Duodenal mucosa (tissue), 2 donors: ENCODE data around the gene BICDL2.

Experiments used
- H3K27ac ChIP-seq: one replicate; pipeline ENCODE4 v1.7.0; 2013; ENCODE audit warnings: low read depth, low read length
- H3K27me3 ChIP-seq, 2 donors: one replicate each; pipeline ENCODE4 v1.7.0; 2013; ENCODE audit warnings: low read length in 2 of 2, control low read depth in 1 of 2; ENCODE audit not compliant: insufficient read depth in 2 of 2, control insufficient read depth in 1 of 2
- H3K36me3 ChIP-seq, 2 donors: one replicate each; pipeline ENCODE4 v1.7.0; 2013; ENCODE audit warnings: low read length in 2 of 2, control low read depth in 1 of 2; ENCODE audit not compliant: insufficient read depth in 2 of 2, control insufficient read depth in 1 of 2
- H3K4me1 ChIP-seq, 2 donors: one replicate each; pipeline ENCODE4 v1.7.0; 2013; ENCODE audit warnings: low read length in 2 of 2, control low read depth in 1 of 2; ENCODE audit not compliant: insufficient read depth in 2 of 2, control insufficient read depth in 1 of 2
- H3K4me3 ChIP-seq, 2 donors: one replicate each; pipeline ENCODE4 v1.7.0; 2013; ENCODE audit warnings: low read length in 2 of 2, low read depth in 1 of 2
- H3K9ac ChIP-seq, 2 donors: one replicate each; pipeline ENCODE4 v1.7.0; 2013; ENCODE audit warnings: low read length in 2 of 2, low read depth in 1 of 2
- H3K9me3 ChIP-seq, 2 donors: one replicate each; pipeline ENCODE4 v1.7.0; 2013; ENCODE audit warnings: low read length in 2 of 2, control low read depth in 1 of 2; ENCODE audit not compliant: control insufficient read depth in 1 of 2

The BICDL2 gene

GRCh38 chr16:3010510-3010909, 26.2 kb downstream of the BICDL2 start:
- H3K27me3 ChIP-seq = peaks cover 0 to 5% of the 10 kb centered on the region in 2 donors
- H3K9me3 ChIP-seq = no peaks in the 10 kb centered on the region
- no peaks in the 10 kb centered on the region for H3K36me3 ChIP-seq
- H3K27ac ChIP-seq = no peak overlapping the region
- no peak overlapping the region for H3K9ac ChIP-seq
- peaks cover 33 to 56% of the 10 kb centered on the region in 2 donors for H3K4me1 ChIP-seq
- no peak overlapping the region for H3K4me3 ChIP-seq

GRCh38 chr16:3009568-3010390, 27.0 kb downstream of the BICDL2 start:
- no peak overlapping the region for H3K4me3 ChIP-seq

DNA sequence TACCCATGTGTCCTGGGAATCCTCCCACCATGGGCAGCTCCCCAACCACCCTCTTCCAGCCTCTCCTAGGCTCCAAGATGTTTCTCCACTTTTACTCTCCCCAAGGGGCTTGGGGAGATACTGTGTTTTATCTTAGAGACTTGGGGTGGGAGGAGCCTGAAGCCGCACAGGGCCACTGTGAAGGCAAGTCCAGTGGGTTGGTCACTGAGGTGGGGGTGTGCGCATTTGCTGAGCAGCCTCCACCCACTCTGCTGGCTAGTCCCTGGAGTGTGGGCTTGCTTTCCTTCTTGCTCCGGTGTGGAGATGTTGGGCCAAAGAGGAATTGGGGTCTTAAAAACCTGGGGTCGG, 28.1 kb downstream of the BICDL2 start:
- Histone ChIP-seq H3K4me1 (peaks cover 33 to 53% of the 10 kb centered on the region in 2 donors), H3K27ac (no peak overlapping the region)

More at GRCh38 chr16:3009568-3010390, 27.0 kb downstream of the BICDL2 start:
- H3K27ac ChIP-seq = no peak overlapping the region
- no peaks in the 10 kb centered on the region for H3K9me3 ChIP-seq
- H3K27me3 ChIP-seq = peaks cover 0 to 5% of the 10 kb centered on the region in 2 donors
- no peaks in the 10 kb centered on the region for H3K36me3 ChIP-seq
- H3K4me1 ChIP-seq = peaks cover 33 to 56% of the 10 kb centered on the region in 2 donors
- H3K9ac ChIP-seq = no peak overlapping the region

GRCh38 chr16:3007957-3008689, 28.6 kb downstream of the BICDL2 start:
- peak overlapping the region; percentile 33 to 38 for H3K4me3 ChIP-seq
- H3K36me3 ChIP-seq = no peaks in the 10 kb centered on the region
- peaks cover 0 to 3% of the 10 kb centered on the region in 2 donors for H3K27me3 ChIP-seq
- H3K4me1 ChIP-seq = peaks cover 33 to 52% of the 10 kb centered on the region in 2 donors
- peak overlapping the region; percentile 63 to 65 for H3K9ac ChIP-seq
- H3K27ac ChIP-seq = peak overlapping the region; percentile 80
- no peaks in the 10 kb centered on the region for H3K9me3 ChIP-seq

More for the DNA sequence above, 28.1 kb downstream of the BICDL2 start:
- Histone ChIP-seq H3K9ac (peak overlapping the region; percentile 32 to 65), H3K9me3 (no peaks in the 10 kb centered on the region), H3K27me3 (peaks cover 0 to 5% of the 10 kb centered on the region in 2 donors), H3K36me3 (no peaks in the 10 kb centered on the region), H3K4me3 (peak overlapping the region; percentile 4 to 38)

DNA sequence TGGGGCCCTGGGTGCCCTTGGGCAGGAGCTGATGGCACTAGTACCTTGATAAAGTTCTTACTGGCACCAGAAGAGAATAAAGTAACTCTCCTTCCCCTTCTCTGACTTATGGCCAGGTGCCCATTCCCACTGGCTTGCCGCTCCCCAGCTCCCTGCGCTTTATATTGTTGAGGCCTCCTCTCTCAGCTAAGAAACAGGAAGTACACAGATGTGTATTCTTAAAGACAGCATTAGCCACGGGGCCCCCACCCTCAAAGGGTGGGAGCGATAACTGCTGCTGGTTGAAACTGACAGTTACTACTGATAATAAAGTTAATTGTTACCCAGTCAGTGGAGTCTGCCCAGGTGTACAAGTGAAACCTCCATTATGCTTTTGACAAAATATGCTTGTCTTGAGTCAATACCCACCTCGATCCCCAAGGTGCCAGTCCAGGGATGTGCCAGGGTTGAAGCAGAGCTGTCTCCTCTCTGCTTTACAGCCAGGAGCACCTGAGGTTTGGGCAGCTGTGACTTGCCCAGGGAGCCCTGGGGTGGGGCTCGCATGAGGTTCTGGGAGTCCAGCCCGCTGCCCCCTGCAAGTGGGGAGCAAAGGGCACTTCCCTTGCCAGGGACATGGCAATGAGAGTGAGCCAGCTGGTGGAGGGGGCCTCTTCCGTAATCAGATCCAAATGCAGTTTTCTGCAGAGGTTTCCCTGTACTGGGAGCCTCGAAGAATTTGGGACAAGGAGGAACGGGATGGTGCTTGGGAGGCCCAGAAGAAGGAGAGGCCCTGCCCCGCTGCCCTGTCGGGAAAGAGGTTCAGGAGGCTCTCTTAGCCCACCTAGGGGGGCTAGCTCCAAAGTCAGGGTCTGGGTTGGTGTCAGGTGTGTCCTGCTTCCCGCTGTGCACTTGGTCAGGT, 29.4 kb downstream of the BICDL2 start:
- peak overlapping the region; percentile 38 to 57 for H3K4me3 ChIP-seq
- H3K9ac ChIP-seq = peak overlapping the region; percentile 63 to 65
- peaks cover 32 to 48% of the 10 kb centered on the region in 2 donors for H3K4me1 ChIP-seq
- no peaks in the 10 kb centered on the region for H3K27me3 ChIP-seq
- peak overlapping the region; percentile 80 for H3K27ac ChIP-seq
- no peaks in the 10 kb centered on the region for H3K9me3 ChIP-seq
- no peaks in the 10 kb centered on the region for H3K36me3 ChIP-seq

DNA sequence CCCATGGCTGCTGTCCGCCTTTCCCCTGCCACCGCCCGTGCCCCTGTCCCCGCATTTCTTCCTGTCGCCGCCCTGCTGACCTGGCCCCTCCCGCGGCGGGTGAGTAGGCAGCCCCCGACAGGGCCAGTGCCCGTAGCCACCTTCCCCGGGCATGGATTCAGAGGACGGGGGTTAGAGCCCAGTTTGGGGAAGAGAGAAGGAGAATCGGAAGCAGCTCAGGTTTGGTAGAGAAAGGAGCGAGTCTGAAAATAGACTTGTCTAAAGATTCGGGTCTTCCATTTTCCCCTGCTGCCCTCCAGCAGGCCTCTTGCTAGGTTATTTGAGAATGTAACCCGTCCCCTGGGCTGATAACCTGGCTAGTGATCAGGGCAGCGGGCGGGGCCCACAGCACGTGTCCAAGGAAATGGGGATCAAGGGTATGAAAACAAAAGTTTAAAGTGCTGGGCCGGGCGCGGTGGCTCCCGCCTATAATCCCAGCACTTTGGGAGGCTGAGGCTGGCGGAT, 31.9 kb downstream of the BICDL2 start:
- Histone ChIP-seq H3K9me3 (no peaks in the 10 kb centered on the region), H3K36me3 (no peaks in the 10 kb centered on the region), H3K4me1 (peaks cover 25 to 41% of the 10 kb centered on the region in 2 donors), H3K27me3 (no peaks in the 10 kb centered on the region), H3K27ac (peak overlapping the region; percentile 71), H3K4me3 (peak overlapping the region; percentile 59 to 72), H3K9ac (peak overlapping the region; percentile 65 to 74)

GRCh38 chr16:3004319-3004718, 32.4 kb downstream of the BICDL2 start:
- no peaks in the 10 kb centered on the region for H3K36me3 ChIP-seq
- H3K9ac ChIP-seq = no peak overlapping the region
- H3K27ac ChIP-seq = no peak overlapping the region
- H3K4me3 ChIP-seq = no peak overlapping the region
- H3K4me1 ChIP-seq = peaks cover 25 to 38% of the 10 kb centered on the region in 2 donors
- no peaks in the 10 kb centered on the region for H3K9me3 ChIP-seq
- H3K27me3 ChIP-seq = no peaks in the 10 kb centered on the region

GRCh38 chr16:3003582-3004270, 33.0 kb downstream of the BICDL2 start:
- Histone ChIP-seq H3K9me3 (no peaks in the 10 kb centered on the region), H3K9ac (no peak overlapping the region), H3K4me1 (peaks cover 24 to 32% of the 10 kb centered on the region in 2 donors), H3K36me3 (no peaks in the 10 kb centered on the region), H3K4me3 (no peak overlapping the region), H3K27me3 (no peaks in the 10 kb centered on the region), H3K27ac (no peak overlapping the region)

- Histone ChIP-seq H3K36me3 (no peaks in the 10 kb centered on the region), H3K9ac (no peak overlapping the region), H3K4me3 (no peak overlapping the region), H3K27ac (no peak overlapping the region), H3K9me3 (no peaks in the 10 kb centered on the region), H3K27me3 (no peaks in the 10 kb centered on the region), H3K4me1 (peaks cover 0 to 10% of the 10 kb centered on the region in 2 donors)
These were observed 35.4 kb downstream of the BICDL2 start for GRCh38 chr16:3001316-3001715.
